Measurements from ENCODE around the gene EFNA1.

GRCh38 chr1:155113450-155113980, 14.2 kb upstream of the EFNA1 start:
- TF ChIP-seq CTCF (IDR thresholded peaks at IDR 0.05), result no peak
- TF ChIP-seq EP300 (IDR thresholded peaks at IDR 0.05), result no peak
- TF ChIP-seq POLR2A (IDR thresholded peaks at IDR 0.05), result no peak
